ENCODE measurements around the gene COX4I1.

The COX4I1 gene

GRCh38 chr16:85844169-85844481, 44.6 kb downstream of the COX4I1 start:
- DNase-seq: no peak

DNA sequence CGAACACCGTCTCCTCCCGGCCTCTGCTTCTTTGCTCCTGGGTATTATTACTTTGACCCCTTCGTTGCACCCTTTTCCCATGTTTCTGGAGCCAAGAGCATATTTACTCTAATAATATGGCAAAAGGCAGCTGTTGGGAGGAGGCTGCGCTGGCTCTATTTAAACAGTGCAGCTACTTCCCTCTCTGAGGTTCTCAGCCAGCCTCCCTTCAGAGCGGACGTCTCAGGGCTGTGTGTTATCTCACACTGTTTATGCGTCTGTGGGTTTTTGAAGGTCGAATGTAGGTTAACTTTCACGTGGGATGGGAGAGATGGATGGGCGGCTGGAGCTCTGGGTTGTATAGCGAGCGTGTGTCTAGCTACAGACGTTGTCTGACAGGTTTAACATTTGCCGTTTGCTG, 45.3 kb downstream of the COX4I1 start:
- DNase-seq: no peak

- DNase-seq: no peak
Measured at GRCh38 chr16:85845266-85845665, 45.8 kb downstream of the COX4I1 start.

DNA sequence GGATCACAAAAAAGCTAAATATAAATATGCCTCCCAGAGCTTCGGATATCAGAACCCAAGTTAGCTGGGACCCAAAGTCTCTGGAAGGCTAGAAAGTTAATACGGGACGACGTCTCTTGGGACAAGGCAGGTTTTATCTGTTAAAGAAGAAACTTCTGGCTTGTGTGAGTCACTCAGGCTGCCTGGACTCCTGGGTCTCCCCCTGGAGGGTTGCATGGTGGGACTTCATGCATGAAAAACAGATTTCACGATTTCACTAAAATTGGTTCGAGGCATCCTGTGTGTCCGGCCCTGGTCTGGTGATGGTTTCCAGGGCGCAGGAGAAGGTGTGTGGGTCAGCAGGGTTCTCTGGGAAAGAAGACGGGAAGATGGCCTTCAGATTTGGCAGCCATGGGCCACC, 47.0 kb downstream of the COX4I1 start:
- DNase-seq: no peak

DNA sequence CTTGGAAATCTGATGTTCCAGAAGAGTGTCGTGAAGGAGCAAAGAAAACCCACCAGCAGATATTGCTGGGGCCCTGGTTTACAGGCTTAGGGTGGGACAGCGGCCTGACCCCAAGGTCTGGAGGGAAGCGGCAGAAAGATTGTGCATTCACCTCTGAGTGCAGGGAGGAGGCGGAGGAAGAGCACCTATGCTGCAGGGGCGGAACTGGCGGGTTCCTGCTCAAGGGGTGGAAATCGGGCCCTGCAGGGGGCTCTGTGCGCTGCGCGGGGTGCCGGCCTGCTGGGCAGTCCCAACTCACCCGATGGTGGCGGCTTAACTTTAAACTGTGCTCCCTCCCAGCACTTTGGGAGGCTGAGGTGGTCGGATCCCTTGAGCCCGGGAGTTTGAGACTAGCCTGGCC, 47.5 kb downstream of the COX4I1 start:
- DNase-seq: no peak

GRCh38 chr16:85847681-85848601, 48.4 kb downstream of the COX4I1 start:
- no peak for DNase-seq

DNA sequence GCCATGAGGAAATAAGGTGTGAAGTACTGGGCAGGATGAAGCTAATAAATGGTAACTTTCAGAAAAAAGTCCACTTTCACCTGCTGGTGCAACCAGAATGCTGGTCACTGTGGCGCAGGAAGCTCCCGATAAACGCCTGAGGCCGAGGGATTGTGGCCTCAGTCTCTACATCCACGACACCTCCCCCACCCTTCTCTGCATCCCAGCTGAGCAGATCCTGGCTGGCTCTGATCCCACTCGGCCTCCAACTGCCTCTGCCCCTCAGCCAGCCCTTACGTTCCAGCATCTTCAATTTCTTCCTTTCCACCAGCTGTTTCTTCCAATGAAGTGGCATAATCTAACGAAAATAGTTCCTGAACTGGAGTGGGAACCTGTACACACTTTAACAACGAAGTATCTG, 49.5 kb downstream of the COX4I1 start:
- DNase-seq: no peak

DNA sequence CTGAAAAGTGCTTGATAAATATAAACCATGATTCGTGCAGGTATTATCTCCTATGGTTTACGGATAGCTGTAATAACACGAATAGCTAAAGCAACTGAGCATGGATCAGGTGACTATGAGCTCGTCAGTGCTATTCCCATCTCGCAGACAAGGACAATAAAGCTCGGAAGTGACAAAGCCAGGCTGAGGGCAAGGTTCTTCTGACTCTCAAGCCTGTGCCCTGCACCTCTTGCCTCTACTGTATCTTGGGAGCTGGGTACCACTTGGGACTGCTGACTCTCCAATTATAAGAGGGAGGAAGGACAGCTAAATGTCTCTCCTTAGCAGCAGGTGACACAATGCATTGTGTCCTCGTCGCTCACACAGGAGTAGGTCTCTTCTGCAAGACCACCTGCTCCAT, 49.9 kb downstream of the COX4I1 start:
- DNase-seq: no peak

GRCh38 chr16:85850344-85850880, 50.9 kb downstream of the COX4I1 start:
- no peak for DNase-seq

DNA sequence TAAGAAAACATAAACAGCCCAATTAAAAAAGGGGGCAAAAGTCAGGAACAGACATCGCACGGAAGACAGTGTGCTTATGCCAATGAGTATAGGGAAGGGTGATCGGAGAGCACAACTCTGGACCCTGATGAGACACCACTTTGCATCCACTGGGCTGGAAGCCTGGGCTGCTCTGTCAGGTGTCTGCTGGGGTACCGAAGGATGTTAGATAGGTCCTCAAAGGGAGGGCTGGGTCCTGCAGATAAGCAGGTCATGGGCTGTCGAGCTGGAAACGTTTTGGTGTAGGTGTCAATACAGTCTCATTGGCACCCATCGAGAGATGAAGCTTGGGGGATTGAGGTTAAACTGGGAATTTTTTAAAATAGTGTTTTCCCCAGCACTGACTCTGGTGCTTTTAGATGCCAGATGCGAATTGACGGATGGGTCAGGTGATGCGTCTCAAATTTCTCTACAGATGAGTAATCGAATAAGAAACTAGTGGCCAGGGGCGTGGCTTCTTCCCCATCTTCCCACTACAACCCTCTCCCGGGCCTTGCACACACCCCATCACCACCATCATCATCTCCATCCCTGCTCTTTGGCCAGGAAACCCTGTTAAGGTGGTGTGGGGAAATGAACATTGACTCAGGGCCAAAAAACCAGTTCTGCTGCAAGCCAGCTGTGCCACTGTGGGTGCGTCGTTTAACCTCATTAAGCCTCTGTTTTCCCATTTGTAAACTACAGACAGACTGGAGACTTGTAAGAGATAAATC, 51.7 kb downstream of the COX4I1 start:
- DNase-seq: no peak

DNA sequence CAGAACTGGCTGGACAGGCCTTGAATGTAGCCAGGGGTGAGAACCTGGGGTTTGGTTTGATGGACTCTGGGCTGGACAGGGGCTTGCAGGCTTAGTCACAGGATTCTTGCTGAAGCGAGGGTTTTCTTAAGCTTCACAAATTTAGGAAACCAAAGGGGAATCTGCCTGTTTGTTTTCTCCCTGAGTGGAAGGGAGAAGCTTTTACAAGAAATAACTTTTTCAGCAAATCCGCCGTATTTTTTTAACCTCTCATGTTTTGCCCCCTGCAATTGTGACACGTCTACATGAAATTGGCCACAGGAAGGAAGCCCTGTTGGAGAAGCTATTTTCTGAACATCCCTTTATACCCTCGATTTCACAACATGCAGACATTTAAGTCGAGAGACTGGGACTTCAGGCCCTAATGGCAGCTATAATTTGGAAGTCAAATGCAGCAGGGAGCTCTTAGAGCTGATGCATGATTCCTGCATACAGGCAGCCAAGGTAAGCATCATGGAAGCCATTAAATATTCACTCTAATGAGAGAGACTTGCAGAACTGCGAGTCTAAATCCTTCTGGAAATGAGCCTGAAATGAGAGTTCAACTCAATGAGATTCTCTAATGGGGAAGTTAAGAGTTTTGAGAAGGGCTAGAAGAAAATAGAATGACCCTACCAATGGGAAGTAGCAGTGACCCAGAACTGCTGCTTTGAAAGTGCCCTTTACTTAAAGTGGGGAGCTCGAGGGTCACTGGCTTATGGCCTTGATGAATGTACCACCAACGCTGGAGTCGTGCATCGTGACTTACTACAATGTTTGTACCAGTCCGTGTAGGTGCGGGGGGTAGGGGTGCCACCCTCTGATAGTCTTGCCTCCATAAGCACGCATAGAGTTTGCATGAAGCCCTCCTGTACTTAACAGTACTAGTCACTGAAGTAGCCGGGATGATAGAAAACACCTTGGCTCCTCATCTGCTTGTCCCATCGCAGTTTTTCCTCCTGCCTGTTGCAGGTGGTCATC, 54.4 kb downstream of the COX4I1 start:
- no peak for DNase-seq

DNA sequence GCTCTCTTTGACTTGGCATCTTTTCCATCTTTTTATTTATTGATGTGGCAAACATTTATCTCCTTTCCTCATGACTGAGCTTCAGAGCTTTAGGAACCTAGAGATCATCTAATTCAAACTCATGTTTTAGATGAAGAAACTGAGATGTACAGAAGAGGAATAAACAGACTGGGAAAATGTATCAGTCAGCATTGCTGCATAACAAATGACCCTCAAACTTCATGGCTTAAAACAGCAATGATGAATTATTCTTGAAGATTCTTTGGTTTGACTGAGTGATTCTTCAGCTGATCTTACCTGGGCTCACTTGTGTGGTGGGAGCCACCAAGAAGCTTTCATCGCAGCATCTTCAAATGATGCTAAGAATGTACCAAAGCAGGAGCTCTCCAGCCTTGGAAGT, 55.4 kb downstream of the COX4I1 start:
- no peak for DNase-seq

- no peak for DNase-seq
Measured at GRCh38 chr16:85856079-85856478, 56.6 kb downstream of the COX4I1 start.

GRCh38 chr16:85856585-85856984, 57.1 kb downstream of the COX4I1 start:
- no peak for DNase-seq
